Measurements from ENCODE around the gene BAIAP2.

Gene BAIAP2

DNA sequence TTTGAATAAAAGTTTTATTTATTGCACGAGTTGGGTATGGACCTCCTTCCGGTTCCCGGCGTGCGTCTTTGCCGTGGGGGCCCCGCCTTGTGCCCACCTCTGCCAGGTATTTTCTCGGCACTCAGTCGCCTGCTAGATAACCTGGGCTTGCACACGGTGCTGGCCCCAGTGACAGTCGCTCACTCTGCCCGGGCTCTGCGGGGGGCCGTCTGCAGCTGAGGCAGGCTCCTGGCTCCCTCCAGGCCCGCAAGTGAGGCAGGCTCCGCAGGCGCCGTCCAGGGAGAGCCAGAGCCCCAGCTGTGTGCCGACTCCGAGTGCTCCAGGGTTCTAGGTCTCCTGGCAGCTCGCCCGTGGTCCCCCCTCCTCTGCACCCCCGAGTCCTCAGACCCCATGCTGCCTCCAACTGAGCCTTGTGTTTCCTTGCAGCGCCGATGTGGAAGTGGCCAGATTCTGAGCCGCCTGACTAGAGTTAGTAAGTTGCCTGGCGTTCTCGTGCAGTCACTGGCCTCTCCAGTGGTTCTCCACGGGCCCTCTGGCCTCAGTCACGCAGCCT, 75.6 kb downstream of the BAIAP2 start:
- DNase-seq: no peak
- Histone ChIP-seq H3K4me1 (peaks cover 3% of the 10 kb centered on the region; the same call in 1 of the 2 replicates), H3K36me3 (no peaks in the 10 kb centered on the region; the same call in 1 of the 2 replicates), H3K27me3 (no peaks in the 10 kb centered on the region), H3K4me3 (ENCODE audit: low read depth, low read length) (no peak overlapping the region), H3K9me3 (no peaks in the 10 kb centered on the region)
- TF ChIP-seq, protein P1, sequence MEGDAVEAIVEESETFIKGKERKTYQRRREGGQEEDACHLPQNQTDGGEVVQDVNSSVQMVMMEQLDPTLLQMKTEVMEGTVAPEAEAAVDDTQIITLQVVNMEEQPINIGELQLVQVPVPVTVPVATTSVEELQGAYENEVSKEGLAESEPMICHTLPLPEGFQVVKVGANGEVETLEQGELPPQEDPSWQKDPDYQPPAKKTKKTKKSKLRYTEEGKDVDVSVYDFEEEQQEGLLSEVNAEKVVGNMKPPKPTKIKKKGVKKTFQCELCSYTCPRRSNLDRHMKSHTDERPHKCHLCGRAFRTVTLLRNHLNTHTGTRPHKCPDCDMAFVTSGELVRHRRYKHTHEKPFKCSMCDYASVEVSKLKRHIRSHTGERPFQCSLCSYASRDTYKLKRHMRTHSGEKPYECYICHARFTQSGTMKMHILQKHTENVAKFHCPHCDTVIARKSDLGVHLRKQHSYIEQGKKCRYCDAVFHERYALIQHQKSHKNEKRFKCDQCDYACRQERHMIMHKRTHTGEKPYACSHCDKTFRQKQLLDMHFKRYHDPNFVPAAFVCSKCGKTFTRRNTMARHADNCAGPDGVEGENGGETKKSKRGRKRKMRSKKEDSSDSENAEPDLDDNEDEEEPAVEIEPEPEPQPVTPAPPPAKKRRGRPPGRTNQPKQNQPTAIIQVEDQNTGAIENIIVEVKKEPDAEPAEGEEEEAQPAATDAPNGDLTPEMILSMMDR (IDR thresholded peaks at IDR 0.05; ENCODE audit: low read depth, low read length): no peak

DNA sequence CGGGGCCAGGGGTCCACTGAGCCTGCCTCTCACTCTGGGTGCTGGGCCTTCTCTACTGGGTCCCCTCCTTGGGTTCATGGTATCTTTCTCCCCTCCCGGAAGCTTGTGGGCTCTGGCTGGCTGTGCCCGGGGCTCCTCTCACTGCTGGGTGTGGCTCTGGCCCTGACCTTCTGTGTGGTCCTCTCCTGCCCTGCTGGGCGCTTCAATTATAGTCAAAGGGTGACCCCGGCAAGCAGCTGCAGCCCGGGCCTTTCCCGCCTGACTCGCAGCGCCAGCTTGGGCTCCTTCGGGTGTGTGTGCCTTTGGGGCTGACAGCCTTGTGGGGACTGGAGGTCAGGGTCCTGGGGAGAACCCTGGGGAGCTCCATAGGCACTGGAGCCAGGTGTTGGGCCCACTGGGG, 76.1 kb downstream of the BAIAP2 start:
- Histone ChIP-seq H3K27me3 (no peaks in the 10 kb centered on the region), H3K4me1 (peaks cover 5% of the 10 kb centered on the region; the same call in 1 of the 2 replicates), H3K9me3 (no peaks in the 10 kb centered on the region), H3K4me3 (ENCODE audit: low read depth, low read length) (no peak overlapping the region), H3K36me3 (peaks cover 2% of the 10 kb centered on the region; the same call in 1 of the 2 replicates)
- DNase-seq: no peak
- TF ChIP-seq, protein P1 (IDR thresholded peaks at IDR 0.05; ENCODE audit: low read depth, low read length): no peak

DNA sequence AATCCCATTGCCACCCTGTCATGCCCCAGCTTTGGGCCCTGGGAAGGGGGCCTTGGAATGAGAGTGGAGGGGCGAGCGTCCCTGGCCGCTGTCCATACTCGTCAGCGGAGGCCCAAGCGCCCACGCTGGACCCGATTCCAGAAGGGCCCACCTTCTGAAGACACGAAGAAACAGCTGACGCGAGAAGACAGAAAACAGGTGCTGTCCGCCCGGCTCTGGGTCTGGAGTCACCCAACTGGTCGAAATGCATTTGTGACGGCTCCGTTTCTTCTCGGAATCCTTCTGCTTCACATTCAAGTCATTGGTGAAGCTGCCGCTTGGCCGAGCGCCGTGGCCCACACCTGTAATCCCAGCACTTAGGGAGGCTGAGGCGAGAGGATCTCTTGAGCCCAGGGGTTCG, 77.5 kb downstream of the BAIAP2 start:
- Histone ChIP-seq H3K9me3 (no peaks in the 10 kb centered on the region), H3K27me3 (no peaks in the 10 kb centered on the region), H3K4me3 (ENCODE audit: low read depth, low read length) (no peak overlapping the region), H3K36me3 (0 out of 2 replicates have a peak, but pooled peaks cover 2% of the 10 kb centered on the region), H3K4me1 (peaks cover 6% of the 10 kb centered on the region)
- DNase-seq: no peak
- TF ChIP-seq, protein P1 (IDR thresholded peaks at IDR 0.05; ENCODE audit: low read depth, low read length): no peak

DNA sequence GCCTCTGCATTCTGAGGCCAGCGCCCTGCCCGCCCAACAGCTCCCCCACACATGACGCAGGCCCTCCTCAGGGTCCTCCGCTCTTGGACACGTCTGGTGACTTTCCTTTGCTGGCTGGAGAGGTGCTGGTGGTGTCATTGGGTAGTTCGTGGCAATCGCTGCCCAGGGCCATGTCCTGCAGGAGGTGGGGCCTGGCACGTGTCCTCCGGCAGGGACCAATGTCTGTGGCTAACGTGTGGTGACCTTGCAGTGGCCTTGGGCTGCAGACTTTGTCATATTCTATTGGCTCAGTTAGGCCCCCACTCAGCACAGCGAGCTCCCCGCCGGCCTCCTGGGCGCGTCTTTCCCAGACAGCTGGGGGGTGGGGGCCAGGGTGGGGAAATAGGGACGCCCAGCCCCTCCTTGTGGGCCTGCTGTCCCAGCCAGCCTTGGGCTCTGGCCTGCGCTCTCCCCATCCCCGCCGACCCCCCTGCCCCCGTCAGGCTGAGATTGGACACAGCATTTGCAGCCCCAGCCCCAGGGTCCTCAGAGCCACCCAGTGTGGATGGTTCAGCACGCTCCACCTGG, 78.3 kb downstream of the BAIAP2 start:
- no peak overlapping the region for H3K4me3 ChIP-seq (ENCODE audit: low read depth, low read length)
- H3K9me3 ChIP-seq: no peaks in the 10 kb centered on the region
- no peak for DNase-seq
- H3K36me3 ChIP-seq: 0 out of 2 replicates have a peak, but pooled peaks cover 2% of the 10 kb centered on the region
- H3K27me3 ChIP-seq: no peaks in the 10 kb centered on the region
- H3K4me1 ChIP-seq: peaks cover 8% of the 10 kb centered on the region
- TF ChIP-seq, protein P1 (IDR thresholded peaks at IDR 0.05; ENCODE audit: low read depth, low read length): no peak

DNA sequence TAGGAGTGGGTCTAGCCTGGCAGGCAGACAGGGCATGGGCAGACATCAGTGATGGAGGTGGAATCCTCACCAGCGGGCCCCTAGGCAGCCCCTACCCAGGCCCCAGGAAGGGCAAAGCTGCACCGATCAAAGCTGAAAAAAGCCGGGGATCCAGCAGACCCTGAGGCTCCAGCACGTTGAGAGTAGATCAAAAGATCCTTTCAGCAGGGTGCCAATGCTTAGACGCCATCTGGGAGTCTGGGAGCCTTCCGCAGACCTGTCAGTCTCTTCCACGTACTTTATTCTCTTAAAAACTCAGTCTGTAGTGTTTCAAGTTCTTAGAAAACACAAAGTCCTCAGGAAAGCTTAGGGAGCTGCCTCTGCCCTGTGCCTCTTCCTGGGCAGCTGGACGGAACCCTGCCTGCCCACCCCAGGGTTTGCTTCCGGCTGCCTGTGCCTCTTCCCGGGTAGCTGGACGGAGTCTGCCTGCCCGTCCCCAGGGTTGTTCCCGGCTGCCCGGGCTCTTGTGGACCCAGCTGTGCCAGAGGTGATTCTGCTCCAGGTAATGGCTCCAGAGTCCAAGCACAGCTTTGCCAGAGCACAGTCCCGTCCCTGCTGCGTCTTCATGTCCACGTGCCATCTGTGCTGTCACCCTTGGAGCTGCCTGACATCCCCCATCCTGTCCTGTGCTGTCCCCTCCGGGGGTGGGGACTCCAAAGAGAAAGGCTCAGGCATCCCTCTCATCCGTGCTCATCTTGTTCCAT, 79.6 kb downstream of the BAIAP2 start:
- Histone ChIP-seq H3K27me3 (no peaks in the 10 kb centered on the region), H3K4me3 (ENCODE audit: low read depth, low read length) (no peak overlapping the region)
- TF ChIP-seq, protein P1 (IDR thresholded peaks at IDR 0.05; ENCODE audit: low read depth, low read length): no peak

DNA sequence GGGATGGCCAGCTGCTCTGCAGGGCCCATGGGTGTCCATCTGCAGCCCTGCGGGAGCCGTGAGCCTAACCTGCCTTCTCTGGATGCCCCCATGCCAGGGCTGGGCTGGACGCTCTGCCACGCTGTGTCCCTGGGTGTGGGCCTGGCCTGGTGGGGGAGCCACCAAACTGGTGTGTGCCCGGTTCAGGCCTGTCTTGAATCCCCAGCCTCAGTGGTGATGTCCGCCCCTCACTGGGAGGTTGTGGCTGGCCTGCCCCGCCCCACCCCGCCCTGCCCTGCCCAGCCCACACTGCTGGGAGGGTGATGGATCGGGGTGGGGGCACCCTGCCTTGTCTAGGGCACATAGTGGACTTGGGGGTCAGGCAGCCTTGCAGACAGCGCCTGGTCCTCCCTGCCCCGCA, 80.3 kb downstream of the BAIAP2 start:
- TF ChIP-seq, protein P1 (IDR thresholded peaks at IDR 0.05; ENCODE audit: low read depth, low read length): no peak
- no peak for DNase-seq
- 0 out of 2 replicates have a peak, but pooled peaks cover 2% of the 10 kb centered on the region for H3K36me3 ChIP-seq
- H3K4me1 ChIP-seq: peaks cover 8% of the 10 kb centered on the region
- H3K4me3 ChIP-seq (ENCODE audit: low read depth, low read length): no peak overlapping the region
- H3K9me3 ChIP-seq: no peaks in the 10 kb centered on the region
- H3K27me3 ChIP-seq: no peaks in the 10 kb centered on the region

More for the DNA sequence above, 79.6 kb downstream of the BAIAP2 start:
- Histone ChIP-seq H3K9me3 (no peaks in the 10 kb centered on the region), H3K4me1 (peaks cover 8% of the 10 kb centered on the region), H3K36me3 (0 out of 2 replicates have a peak, but pooled peaks cover 2% of the 10 kb centered on the region)
- no peak for DNase-seq
